Endothelial cell (in vitro differentiated cells): ENCODE results near the gene MLF2. TPM values are rescaled to one million over a fixed set of nuclear protein-coding genes. Genes with fewer than 3 reads are reported as not detected.
"Not testable (repeated sequence)": the region's sequence is repeated elsewhere in the genome, so short reads cannot be mapped to it uniquely, and the experiment has no call there.

Source experiments
- DNase-seq: peaks from one replicate; pipeline ENCODE4 v3.0.0; 2021; ENCODE audit warnings: low spot score
- H3K27ac Mint-ChIP-seq: one replicate; pipeline ENCODE4 v1.8.0; 2021; ENCODE audit warnings: mixed read lengths, inconsistent platforms; ENCODE audit not compliant: unreplicated experiment
- H3K27me3 Mint-ChIP-seq: one replicate; pipeline ENCODE4 v1.8.0; 2021; ENCODE audit warnings: mild to moderate bottlenecking, moderate library complexity, mixed read lengths, inconsistent platforms; ENCODE audit not compliant: unreplicated experiment
- H3K36me3 Mint-ChIP-seq: one replicate; pipeline ENCODE4 v1.8.0; 2021; ENCODE audit warnings: mild to moderate bottlenecking, low read depth, mixed read lengths, inconsistent platforms; ENCODE audit not compliant: unreplicated experiment
- H3K4me1 Mint-ChIP-seq: one replicate; pipeline ENCODE4 v1.8.0; 2021; ENCODE audit warnings: mild to moderate bottlenecking, mixed read lengths, inconsistent platforms; ENCODE audit not compliant: unreplicated experiment
- H3K4me3 Mint-ChIP-seq: one replicate; pipeline ENCODE4 v1.8.0; 2021; ENCODE audit warnings: mild to moderate bottlenecking, mixed read lengths, inconsistent platforms; ENCODE audit not compliant: unreplicated experiment
- H3K9me3 Mint-ChIP-seq: one replicate; pipeline ENCODE4 v1.8.0; 2021; ENCODE audit warnings: mixed read lengths, inconsistent platforms; ENCODE audit not compliant: unreplicated experiment
- total RNA-seq: library from RNA; stranded (reverse); fragmentation: NEBNext Ultra II Directional; extraction: Animal tissue kit (Norgen Biotek cat#: 25700); gene quantifications from one replicate; pipeline ENCODE4 v1.2.1, GENCODE V29; 2021; ENCODE audit not compliant: unreplicated experiment
- TF ChIP-seq, protein P1 (sequence below): fragments of 200-600 bp; sonication (generic); IDR thresholded peaks from one replicate; pipeline ENCODE4 v1.5.0; 2021; ENCODE audit warnings: antibody characterized with exemption; ENCODE audit not compliant: unreplicated experiment

MLF2 gene
- total RNA-seq, 1 donor from 2014 or later: 118 TPM

DNA sequence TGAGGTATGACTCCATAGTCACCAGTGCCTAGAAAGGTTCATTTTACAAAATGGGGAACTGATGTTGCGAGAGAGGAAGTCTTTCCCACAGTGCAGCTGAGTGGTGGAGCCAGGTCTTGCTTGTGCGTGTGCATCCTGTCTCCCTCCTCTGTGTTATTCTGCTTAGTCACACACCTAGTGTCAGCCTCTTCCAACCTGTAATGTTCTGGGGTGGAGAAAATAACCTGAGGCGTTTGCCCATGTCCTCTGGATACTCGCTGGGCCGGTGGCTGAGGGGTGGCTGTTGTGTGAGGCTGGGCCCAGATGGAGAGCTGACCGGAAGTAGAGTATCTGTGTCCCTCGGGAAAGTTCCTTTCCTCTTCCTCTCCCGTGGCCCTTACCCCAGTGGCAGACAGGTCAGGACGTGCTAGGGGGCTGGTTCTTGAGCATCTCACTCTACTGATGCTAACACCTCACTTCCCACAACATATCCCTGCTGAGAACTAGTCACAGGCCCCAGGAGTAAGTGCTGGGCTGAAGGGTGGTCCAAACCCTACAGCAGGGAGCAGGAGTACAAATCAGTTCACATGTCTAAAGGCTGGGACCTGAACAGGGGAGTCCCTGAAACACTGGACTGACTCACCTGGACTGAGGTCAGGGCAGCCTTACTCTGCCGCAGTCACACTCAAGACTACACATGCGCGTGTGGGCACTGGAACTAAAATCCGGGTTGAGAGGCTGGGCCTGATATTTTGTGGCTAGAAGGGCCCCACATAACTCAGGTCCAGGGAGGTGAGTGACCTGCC lies 7.0 kb downstream of the MLF2 start:
- Mint-ChIP-seq H3K36me3 (peaks cover 37% of the 10 kb centered on the region), H3K4me3 (no peak overlapping the region), H3K9me3 (no peaks in the 10 kb centered on the region), H3K4me1 (peaks cover 24% of the 10 kb centered on the region), H3K27ac (peak overlapping the region; percentile 79), H3K27me3 (peaks cover 9% of the 10 kb centered on the region)
- no peak for DNase-seq
- TF ChIP-seq, protein P1, sequence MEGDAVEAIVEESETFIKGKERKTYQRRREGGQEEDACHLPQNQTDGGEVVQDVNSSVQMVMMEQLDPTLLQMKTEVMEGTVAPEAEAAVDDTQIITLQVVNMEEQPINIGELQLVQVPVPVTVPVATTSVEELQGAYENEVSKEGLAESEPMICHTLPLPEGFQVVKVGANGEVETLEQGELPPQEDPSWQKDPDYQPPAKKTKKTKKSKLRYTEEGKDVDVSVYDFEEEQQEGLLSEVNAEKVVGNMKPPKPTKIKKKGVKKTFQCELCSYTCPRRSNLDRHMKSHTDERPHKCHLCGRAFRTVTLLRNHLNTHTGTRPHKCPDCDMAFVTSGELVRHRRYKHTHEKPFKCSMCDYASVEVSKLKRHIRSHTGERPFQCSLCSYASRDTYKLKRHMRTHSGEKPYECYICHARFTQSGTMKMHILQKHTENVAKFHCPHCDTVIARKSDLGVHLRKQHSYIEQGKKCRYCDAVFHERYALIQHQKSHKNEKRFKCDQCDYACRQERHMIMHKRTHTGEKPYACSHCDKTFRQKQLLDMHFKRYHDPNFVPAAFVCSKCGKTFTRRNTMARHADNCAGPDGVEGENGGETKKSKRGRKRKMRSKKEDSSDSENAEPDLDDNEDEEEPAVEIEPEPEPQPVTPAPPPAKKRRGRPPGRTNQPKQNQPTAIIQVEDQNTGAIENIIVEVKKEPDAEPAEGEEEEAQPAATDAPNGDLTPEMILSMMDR: no peak

DNA sequence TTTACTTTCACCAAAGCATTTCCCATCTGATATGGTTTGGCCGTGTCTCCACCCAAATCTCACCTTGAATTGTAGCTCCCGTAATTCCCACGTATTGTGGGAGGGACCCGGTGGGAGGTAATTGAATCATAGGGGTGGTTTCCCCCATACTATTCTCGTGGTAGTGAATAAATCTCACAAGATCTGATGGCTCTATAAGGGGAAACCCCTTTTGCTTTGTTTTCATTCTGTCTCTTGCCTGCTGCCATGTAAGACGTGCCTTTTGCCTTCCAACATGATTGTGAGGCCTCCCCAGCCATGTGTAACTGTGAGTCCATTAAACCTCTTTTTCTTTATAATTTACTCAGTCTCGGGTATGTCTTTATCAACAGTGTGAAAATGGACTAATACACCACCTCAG lies 9.6 kb downstream of the MLF2 start:
- not testable (repeated sequence) for DNase-seq, H3K27me3 Mint-ChIP-seq, H3K27ac Mint-ChIP-seq, H3K9me3 Mint-ChIP-seq
- Mint-ChIP-seq H3K36me3 (peaks cover 26% of the 10 kb centered on the region), H3K4me3 (peak overlapping the region; percentile 33), H3K4me1 (peaks cover 22% of the 10 kb centered on the region)

DNA sequence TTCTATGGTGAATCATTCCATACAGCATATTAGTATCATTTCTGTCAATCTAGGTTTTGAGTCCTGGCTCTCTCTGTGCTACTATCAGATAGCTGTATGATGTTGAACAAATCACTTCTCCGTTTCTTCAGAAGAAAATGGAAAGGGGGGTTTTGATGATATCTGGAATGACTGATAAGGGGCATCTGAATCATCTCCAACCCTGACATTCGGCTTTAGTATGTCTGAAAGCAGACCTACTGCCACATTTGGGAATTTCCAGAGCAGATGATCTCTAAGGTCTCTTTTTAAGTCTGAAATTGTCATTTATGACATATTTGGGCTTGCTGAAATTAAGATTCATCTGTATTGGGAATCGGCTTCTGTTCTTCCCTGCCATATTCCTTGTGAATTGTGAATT lies 10.1 kb downstream of the MLF2 start:
- no peak overlapping the region for H3K4me3 Mint-ChIP-seq
- peaks cover 8% of the 10 kb centered on the region for H3K27me3 Mint-ChIP-seq
- no peak overlapping the region for H3K27ac Mint-ChIP-seq
- TF ChIP-seq, protein P1: no peak
- H3K4me1 Mint-ChIP-seq: peaks cover 22% of the 10 kb centered on the region
- DNase-seq: no peak
- no peaks in the 10 kb centered on the region for H3K9me3 Mint-ChIP-seq
- H3K36me3 Mint-ChIP-seq: peaks cover 21% of the 10 kb centered on the region

DNA sequence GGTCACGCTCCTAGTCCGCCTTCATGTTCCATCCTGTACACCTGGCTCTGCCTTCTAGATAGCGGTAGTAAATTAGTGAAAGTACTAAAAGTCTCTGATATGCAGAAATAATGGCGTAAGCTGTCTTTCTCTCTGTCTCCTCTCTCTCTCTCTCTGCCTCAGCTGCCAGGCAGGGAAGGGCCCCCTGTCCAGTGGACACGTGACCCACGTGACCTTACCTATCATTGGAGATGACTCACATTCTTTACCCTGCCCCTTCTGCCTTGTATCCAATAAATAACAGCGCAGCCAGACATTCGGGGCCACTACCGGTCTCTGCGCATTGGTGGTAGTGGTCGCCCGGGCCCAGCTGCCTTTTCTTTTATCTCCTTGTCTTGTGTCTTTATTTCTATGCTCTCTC lies 10.9 kb downstream of the MLF2 start:
- H3K4me3 Mint-ChIP-seq: not testable (repeated sequence)
- peak overlapping the region; percentile 20 for H3K27ac Mint-ChIP-seq

DNA sequence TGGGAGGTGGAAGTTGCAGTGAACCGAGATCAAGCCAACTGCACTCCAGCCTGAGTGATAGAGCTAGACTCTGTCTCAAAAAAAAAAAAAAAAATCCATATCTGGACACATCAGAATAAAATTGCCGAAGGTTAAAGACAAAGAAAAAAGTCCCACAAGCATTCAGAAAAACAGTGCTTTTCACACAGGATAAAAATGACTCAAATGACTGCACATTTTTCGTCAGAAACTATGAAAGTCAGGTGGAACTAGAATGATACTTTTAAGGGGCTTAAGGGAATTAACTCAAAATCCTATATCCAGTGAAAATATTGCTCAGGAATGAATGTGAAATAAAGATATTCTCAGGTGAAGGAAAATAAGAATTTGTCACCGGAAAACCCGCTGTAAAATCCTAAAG lies 16.2 kb downstream of the MLF2 start:
- Mint-ChIP-seq H3K9me3 (no peaks in the 10 kb centered on the region), H3K36me3 (no peaks in the 10 kb centered on the region), H3K4me1 (no peaks in the 10 kb centered on the region), H3K27me3 (no peaks in the 10 kb centered on the region), H3K4me3 (no peak overlapping the region), H3K27ac (no peak overlapping the region)
- TF ChIP-seq, protein P1: no peak
- DNase-seq: no peak

More for the DNA sequence above, 10.9 kb downstream of the MLF2 start:
- peaks cover 21% of the 10 kb centered on the region for H3K4me1 Mint-ChIP-seq
- H3K27me3 Mint-ChIP-seq, DNase-seq, H3K9me3 Mint-ChIP-seq: not testable (repeated sequence)
- peaks cover 14% of the 10 kb centered on the region for H3K36me3 Mint-ChIP-seq

DNA sequence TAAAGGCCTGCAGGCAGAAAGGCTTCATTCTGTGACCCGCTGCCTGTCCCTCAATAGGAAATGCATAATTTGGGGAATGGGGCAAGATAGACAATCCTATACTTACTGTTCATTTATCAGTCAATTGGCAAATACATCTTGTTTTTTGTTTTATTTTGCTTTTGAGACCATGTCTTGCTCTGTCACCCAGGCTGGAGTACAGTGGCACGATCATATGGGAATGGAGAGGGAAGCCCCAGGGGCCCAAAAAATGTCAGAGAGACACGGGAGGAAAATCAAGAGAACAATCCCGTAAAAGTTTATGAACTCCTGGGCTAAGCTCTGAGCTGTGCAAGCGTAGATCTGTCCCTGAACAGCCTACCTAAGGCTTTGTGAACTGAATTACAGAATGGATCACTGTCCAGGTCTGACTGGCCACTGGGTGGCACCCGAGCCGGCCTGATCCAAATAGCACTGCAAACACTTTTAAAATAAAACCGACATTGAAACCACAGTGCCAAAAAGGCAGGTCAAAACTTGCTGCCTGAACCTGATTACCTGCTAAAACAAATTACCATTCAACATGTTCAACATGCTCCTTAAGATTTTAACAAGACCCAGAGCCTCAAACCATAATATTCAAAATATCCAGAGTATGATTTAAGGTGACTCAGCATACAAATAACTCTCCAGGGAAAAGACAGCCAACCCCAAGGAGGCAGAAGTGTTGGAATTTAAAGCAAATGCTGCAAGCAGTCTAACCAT lies 17.3 kb downstream of the MLF2 start:
- Mint-ChIP-seq H3K9me3 (no peaks in the 10 kb centered on the region), H3K36me3 (peaks cover 9% of the 10 kb centered on the region), H3K27me3 (peaks cover 3% of the 10 kb centered on the region), H3K4me3 (no peak overlapping the region), H3K4me1 (no peaks in the 10 kb centered on the region), H3K27ac (no peak overlapping the region)
- TF ChIP-seq, protein P1: peak; percentile 25
- DNase-seq: peak; percentile 52
